Measurements from ENCODE around the gene KDM4C. TPM values are rescaled to one million over a fixed set of nuclear protein-coding genes. Genes with fewer than 3 reads are reported as not detected.
A peak's percentile ranks its signal among the peaks of the same experiment; 100 is the strongest.

The KDM4C gene
- total RNA-seq, 1 donor: 50.7 TPM

DNA sequence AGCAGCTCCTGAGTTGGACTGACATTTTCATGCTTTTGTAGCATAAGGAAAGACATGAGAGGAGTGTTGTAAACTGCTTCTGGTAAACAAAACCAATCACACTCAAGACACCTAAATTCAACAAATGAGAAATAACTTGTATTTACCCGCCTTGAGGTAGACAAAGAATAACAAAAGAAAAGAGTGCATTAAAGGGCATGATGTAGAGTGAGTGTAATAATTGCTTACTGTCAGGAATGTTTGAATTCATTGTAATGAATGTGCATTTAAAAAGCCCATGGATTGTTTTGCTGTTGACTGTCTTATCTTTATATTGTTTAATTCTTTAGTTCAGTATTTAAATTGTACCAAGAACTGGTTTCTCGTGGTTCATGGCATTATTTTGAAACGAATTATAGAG is 61.8 kb downstream of the KDM4C start:
- DNase-seq (ENCODE audit: insufficient read length, low spot score, missing footprints): no peak
- Histone ChIP-seq H3K4me3 (ENCODE audit: insufficient read depth, low read length) (no peak overlapping the region), H3K36me3 (ENCODE audit: insufficient read depth, low read length) (no peaks in the 10 kb centered on the region), H3K9me3 (ENCODE audit: low read depth, low read length) (no peaks in the 10 kb centered on the region), H3K79me2 (ENCODE audit: insufficient read depth, low read length) (no peaks in the 10 kb centered on the region), H3K4me1 (ENCODE audit: insufficient read depth, low read length) (no peaks in the 10 kb centered on the region), H3K27ac (ENCODE audit: low read depth, low read length) (no peak overlapping the region), H4K20me1 (ENCODE audit: insufficient read depth, low read length) (peaks cover 3% of the 10 kb centered on the region), H3K27me3 (ENCODE audit: insufficient read depth, low read length) (no peaks in the 10 kb centered on the region), H3K4me2 (ENCODE audit: insufficient read depth, low read length) (no peak overlapping the region), H2AFZ (ENCODE audit: low read length) (no peak overlapping the region)
- no peak for TF ChIP-seq CTCF (IDR thresholded peaks at IDR 0.05; ENCODE audit: extremely low read depth, low read depth, low read length)

- Histone ChIP-seq H3K4me1 (ENCODE audit: insufficient read depth, low read length) (no peaks in the 10 kb centered on the region), H3K27me3 (ENCODE audit: insufficient read depth, low read length) (no peaks in the 10 kb centered on the region), H3K36me3 (ENCODE audit: insufficient read depth, low read length) (no peaks in the 10 kb centered on the region), H3K27ac (ENCODE audit: low read depth, low read length) (no peak overlapping the region), H3K4me3 (ENCODE audit: insufficient read depth, low read length) (no peak overlapping the region), H4K20me1 (ENCODE audit: insufficient read depth, low read length) (peaks cover 3% of the 10 kb centered on the region), H2AFZ (ENCODE audit: low read length) (no peak overlapping the region), H3K79me2 (ENCODE audit: insufficient read depth, low read length) (no peaks in the 10 kb centered on the region), H3K4me2 (ENCODE audit: insufficient read depth, low read length) (no peak overlapping the region), H3K9me3 (ENCODE audit: low read depth, low read length) (no peaks in the 10 kb centered on the region)
- TF ChIP-seq CTCF (IDR thresholded peaks at IDR 0.05; ENCODE audit: extremely low read depth, low read depth, low read length): no peak
- no peak for DNase-seq (ENCODE audit: insufficient read length, low spot score, missing footprints)
Observed at GRCh38 chr9:6822696-6823095, 64.9 kb downstream of the KDM4C start.

GRCh38 chr9:6827439-6828145 is 69.8 kb downstream of the KDM4C start:
- H3K27me3 ChIP-seq (ENCODE audit: insufficient read depth, low read length): no peaks in the 10 kb centered on the region
- H3K4me2 ChIP-seq (ENCODE audit: insufficient read depth, low read length): no peak overlapping the region
- TF ChIP-seq CTCF (IDR thresholded peaks at IDR 0.05; ENCODE audit: extremely low read depth, low read depth, low read length): peak; percentile 72
- no peaks in the 10 kb centered on the region for H3K4me1 ChIP-seq (ENCODE audit: insufficient read depth, low read length)
- peak; percentile 70 for DNase-seq (ENCODE audit: insufficient read length, low spot score, missing footprints)
- H3K9me3 ChIP-seq (ENCODE audit: low read depth, low read length): no peaks in the 10 kb centered on the region
- H4K20me1 ChIP-seq (ENCODE audit: insufficient read depth, low read length): no peaks in the 10 kb centered on the region
- no peak overlapping the region for H2AFZ ChIP-seq (ENCODE audit: low read length)
- H3K79me2 ChIP-seq (ENCODE audit: insufficient read depth, low read length): no peaks in the 10 kb centered on the region
- H3K4me3 ChIP-seq (ENCODE audit: insufficient read depth, low read length): no peak overlapping the region
- peaks cover 4% of the 10 kb centered on the region for H3K36me3 ChIP-seq (ENCODE audit: insufficient read depth, low read length)
- no peak overlapping the region for H3K27ac ChIP-seq (ENCODE audit: low read depth, low read length)

DNA sequence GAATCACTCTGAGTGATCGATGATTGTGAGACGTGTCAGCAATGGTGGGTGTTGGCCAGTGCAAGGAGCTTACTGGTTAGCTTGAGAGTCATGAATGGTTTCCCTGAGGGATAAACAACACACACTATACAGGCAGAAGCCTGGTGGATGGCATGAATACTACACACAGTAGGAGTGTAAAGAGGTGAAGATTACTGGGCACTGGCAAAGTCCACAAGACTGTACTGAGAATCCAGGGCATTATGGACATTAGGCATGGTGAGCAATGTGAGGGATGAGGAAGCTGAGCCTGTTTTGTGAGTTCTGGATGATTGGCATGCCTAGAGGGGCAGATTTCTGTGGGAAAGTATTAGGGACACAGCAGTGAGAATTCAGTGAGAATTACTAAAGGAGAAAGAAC is 71.3 kb downstream of the KDM4C start:
- DNase-seq (ENCODE audit: insufficient read length, low spot score, missing footprints): no peak
- Histone ChIP-seq H2AFZ (ENCODE audit: low read length) (no peak overlapping the region), H3K9me3 (ENCODE audit: low read depth, low read length) (no peaks in the 10 kb centered on the region), H3K4me2 (ENCODE audit: insufficient read depth, low read length) (no peak overlapping the region), H4K20me1 (ENCODE audit: insufficient read depth, low read length) (no peaks in the 10 kb centered on the region), H3K4me1 (ENCODE audit: insufficient read depth, low read length) (peaks cover 4% of the 10 kb centered on the region), H3K4me3 (ENCODE audit: insufficient read depth, low read length) (no peak overlapping the region), H3K79me2 (ENCODE audit: insufficient read depth, low read length) (no peaks in the 10 kb centered on the region), H3K27me3 (ENCODE audit: insufficient read depth, low read length) (no peaks in the 10 kb centered on the region), H3K27ac (ENCODE audit: low read depth, low read length) (no peak overlapping the region), H3K36me3 (ENCODE audit: insufficient read depth, low read length) (peaks cover 4% of the 10 kb centered on the region)
- peak; percentile 33 for TF ChIP-seq CTCF (IDR thresholded peaks at IDR 0.05; ENCODE audit: extremely low read depth, low read depth, low read length)

Data from osteoblast (primary cell).